Right ventricle myocardium superior (tissue), 1 donor: Measurements from ENCODE around the gene PGRMC2. TPM values are rescaled to one million over a fixed set of nuclear protein-coding genes. Genes with fewer than 3 reads are reported as not detected.
"Not testable (repeated sequence)": the region's sequence is repeated elsewhere in the genome, so short reads cannot be mapped to it uniquely, and the experiment has no call there.

Source experiments
- ATAC-seq: fragments of 200-7000 bp; cut with Tn5 transposase; one replicate; pipeline ENCODE4 v1.9.1; 2020; ENCODE audit warnings: mild to moderate bottlenecking; ENCODE audit not compliant: poor library complexity
- DNase-seq: peaks from one replicate; pipeline ENCODE4 v3.0.0-alpha.2; 2020
- intact Hi-C: fragments of 100-400 bp; cut with DNase I; formaldehyde crosslinking; loops from one replicate; pipeline ENCODE4 v1.11.2; 2022
- total RNA-seq: library from RNA; stranded (reverse); fragmentation: NEBNext Ultra II Directional; extraction: Animal tissue kit (Norgen Biotek cat#: 25700); gene quantifications from one replicate; pipeline ENCODE4 v1.2.1, GENCODE V29; 2021
- donor health status: DM: no; HTN: yes; CAD: no; lungs with severe emphysema.

PGRMC2 gene
- total RNA-seq, 1 donor from 2014 or later: 58.4 TPM

DNA sequence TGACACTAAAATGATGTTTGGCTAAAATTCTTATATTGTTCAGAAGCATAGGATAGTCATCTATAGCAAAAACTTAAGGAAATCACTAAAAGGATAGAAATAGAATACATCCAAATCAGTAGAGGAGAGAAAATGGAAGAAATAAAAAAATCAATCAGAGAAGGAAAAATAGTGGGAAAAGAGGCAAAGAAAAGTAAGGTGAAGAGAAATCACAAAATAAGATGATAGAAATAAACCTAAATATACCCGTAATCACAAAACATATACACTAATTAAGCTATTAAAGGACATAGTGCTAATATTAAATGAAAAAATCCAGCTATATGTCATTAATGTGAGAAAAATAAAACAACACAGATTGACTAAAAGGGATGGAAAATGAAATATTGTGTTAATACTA, 6.3 kb downstream of the PGRMC2 start:
- DNase-seq (no peak), ATAC-seq (no peak)
- intact Hi-C loops: no loop called here

DNA sequence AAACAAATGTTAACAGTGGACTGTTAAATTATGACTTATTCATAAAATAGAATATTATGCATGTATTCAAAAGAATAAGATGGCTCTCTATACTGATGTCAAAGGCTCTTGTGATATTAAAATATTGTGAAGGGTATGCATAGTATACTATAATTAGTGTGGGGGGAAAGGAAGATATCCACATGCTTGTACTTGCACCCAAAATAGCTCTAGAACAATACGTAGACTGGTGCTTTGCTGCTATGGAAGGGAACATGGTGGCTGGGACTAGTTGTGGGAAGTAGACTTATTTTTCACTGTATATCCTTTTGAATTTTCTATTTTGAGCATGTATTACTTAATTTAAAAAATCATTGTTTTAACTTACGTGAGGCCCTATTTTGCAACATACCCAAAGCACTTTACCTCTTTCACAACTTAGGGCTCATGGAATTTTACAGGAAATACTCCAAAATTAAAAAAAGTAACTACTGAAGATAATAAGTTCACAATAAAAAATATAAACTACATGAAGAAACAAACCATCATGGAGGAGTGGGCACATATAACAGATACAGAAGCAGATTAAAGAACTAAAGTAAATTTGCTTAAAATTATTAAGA, 7.9 kb downstream of the PGRMC2 start:
- DNase-seq: no peak
- intact Hi-C loops: no loop called here
- ATAC-seq: peak; percentile 55

DNA sequence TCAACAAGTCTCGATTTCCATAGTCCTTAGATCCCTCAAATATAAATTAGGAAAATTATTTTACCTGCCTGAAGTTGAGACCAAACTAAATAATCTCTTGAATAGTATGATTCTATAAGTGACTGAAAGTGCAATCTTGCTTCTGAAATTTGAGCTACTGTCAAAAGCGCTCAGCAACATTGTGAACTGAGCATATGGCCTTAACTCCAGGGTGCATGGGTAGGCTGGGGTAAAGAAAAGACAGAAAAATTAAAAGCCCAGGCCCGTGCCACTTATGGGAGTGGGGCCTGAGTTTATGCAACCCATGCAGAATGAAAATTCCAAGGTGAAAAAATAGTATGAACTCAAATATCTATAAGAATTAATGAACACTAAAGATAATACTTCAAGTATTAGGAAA, 9.8 kb downstream of the PGRMC2 start:
- intact Hi-C loops: no loop called here
- ATAC-seq (no peak), DNase-seq (no peak)

DNA sequence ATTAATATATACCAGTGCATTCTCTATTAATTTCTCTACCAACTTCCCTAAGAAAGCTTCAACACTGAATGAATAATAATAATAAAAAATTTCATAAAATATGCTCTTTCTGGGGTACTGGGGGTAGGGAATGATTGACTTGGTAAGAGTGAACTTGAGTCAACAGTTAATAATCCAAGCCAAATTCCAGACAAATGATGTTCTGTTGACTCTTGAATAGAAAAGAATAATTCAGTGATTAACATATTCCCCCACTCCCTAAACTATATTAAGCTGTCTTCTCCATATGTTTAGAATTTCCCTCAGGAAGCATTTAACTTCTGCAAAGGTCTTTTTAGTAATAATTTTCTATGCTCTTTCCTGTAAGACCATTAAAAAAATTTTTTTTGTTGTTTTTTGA, 12.3 kb downstream of the PGRMC2 start:
- no peak for ATAC-seq
- DNase-seq: no peak
- intact Hi-C loops: no loop called here

DNA sequence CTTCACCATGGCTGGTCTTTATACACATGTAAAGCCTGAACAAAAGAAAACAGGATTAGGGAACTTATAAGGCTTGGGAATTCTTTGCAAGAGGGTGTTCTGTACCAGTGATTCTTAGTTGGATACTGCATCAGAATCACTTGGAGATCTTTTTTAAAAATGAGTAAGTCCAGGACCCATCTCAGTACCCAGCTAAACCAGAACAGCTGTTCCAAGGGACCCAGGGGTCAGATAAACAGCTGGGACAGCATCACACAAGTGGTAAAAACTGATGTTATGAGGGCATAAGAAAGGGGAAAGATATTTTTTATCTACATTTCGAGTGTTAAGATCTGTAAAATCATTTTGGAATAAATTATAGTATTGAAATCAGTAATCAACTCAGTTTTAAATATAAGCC, 16.1 kb downstream of the PGRMC2 start:
- intact Hi-C loops: no loop called here
- ATAC-seq: no peak
- DNase-seq: no peak

DNA sequence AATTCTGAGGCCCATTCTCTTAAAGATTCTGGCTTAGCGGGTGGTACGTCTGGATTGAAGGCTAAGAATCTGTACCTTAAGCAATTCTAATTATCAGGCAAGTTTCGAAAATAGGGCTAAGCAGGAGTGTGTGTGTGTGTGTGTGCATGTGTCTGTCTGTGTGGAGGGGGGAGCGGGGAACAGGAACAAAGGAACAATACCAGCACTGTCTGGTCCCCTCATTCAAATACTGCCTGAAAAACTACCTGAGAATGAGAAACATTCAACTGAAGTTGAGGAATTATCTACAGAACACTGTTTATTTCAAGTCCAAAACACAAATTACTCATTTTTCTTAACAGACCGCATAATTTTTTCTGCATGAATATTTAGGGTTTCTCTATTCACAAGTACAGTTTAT, 18.6 kb downstream of the PGRMC2 start:
- DNase-seq (no peak), ATAC-seq (no peak)
- intact Hi-C loops: no loop called here

DNA sequence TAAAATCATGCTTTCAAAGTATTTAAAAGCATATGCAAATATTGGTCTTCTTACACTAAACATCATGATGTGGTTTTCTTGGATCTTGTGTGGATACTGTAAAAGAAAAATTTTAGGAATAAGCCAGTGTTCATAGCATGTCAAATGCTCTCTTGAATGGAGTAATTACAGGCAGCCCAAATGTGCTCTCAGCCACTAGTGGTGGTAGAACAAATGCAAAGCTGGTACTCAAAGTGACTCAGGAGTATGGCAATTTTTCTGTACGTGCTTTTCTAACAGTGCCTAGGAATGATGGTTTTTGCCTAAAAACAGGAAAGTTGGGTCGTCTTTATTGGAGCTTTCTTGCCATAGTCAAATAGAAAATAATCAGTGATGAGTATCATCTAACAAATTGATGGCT, 19.9 kb downstream of the PGRMC2 start:
- DNase-seq (no peak), ATAC-seq (no peak)
- intact Hi-C loops: no loop called here

DNA sequence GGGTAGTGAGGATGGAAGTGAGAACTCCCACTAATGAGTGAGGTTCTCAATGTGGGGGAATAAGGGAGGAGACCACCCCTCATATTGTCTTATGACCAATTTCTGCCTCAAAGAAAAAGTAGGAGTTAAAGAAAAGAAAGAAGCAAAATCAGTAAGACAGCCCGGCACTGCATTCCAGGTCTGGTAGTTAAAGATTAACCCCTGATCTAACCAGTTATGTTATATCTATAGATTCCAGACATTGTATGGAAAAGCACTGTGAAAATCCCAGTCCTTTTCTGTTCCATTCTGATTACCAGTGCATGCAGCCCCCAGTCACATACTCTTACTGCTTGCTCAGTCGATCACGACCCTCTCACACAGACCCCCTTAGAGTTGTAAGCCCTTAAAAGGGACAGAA, 20.4 kb downstream of the PGRMC2 start:
- intact Hi-C loops, ATAC-seq, DNase-seq: not testable (repeated sequence)

DNA sequence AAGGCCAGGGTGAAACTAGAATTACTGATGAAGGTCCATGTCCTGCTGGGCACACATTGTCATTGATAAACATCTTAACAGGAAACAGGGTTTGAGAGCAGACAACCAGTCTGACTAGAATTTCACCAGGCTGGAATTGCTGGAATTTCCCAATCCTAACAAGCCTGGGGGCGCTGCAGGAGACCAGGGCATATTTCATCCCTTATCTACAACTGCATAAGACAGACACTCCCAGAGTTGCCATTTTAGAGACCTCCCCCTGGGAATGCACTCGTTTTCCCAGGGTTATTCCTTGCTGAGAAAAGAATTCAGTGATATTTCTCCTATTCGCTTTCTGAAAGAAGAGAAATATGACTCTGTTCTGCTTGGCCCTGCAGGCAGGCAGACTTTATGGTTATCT, 22.1 kb downstream of the PGRMC2 start:
- ATAC-seq, intact Hi-C loops: not testable (repeated sequence)

DNA sequence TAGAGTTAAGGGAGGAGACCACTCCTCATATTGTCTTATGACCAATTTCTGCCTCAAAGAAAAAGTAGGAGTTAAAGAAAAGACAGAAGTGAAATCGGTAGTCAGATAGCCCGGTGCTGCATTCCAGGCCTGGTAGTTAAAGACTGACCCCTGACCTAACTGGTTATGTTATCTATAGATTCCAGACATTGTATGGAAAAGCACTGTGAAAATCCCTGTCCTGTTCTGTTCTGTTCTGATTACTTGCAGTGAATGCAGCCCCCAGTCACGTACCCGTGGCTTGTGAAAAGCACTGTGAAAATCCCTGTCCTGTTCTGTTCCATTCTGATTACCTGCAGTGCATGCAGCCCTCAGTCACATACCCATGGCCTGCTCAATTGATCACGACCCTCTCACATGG, 27.7 kb downstream of the PGRMC2 start:
- ATAC-seq, intact Hi-C loops, DNase-seq: not testable (repeated sequence)

More for the DNA sequence above, 22.1 kb downstream of the PGRMC2 start:
- DNase-seq: not testable (repeated sequence)

DNA sequence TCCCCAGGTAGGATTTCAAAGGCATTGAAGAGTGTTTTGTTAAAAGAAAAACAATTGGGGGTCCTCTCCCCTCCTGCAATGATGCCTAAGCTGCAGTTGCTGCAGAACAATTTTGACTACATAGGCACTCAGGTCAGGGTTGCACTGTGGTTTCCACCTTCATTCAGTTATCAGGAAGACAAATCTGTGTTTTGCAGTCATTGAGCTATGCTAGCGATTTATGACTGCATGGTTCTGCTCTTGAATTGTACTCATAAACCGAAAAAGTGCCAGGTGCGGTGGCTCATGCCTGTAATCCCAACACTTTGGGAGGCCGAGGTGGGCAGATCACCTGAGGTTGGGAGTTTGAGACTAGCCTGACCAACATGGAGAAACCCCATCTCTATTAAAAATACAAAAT, 29.4 kb downstream of the PGRMC2 start:
- ATAC-seq, intact Hi-C loops: not testable (repeated sequence)

DNA sequence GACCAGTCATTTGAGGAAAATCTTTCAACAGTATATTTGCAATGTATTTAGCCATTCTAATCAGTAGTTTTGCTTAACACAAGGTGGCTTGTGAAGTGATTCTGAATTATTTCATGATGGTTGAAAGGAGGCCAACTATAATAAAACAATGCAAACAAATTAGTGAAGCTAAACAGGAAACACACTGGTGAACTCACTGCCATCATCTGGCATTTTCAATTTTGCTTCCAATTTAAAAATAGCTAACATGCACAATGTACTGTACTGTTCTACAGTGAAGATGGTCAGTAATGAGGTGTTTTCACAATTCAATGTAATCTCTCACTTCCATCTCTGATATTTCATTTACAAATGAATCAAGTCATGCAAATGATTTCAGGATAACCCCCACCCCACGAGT, 31.1 kb downstream of the PGRMC2 start:
- intact Hi-C loops: no loop called here
- DNase-seq: no peak
- no peak for ATAC-seq

More for the DNA sequence above, 29.4 kb downstream of the PGRMC2 start:
- not testable (repeated sequence) for DNase-seq

DNA sequence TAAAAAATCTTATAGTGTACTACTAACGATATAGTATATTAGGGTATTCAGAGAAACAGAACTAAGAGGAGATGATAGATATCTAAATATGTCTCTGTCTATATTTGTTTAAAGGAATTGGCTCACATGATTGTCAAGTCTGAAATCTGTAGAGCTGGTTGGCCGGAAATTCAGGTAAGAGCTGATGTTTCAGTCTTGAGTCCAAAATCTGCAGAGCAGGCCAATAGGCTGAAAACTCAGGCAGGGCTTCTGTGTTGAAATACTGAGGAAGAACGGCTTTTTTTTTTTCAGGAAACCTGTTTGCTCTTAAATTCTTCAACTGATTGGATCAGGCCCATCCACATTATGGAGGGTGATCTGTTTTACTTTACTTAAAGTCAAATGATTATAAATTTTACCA, 31.7 kb downstream of the PGRMC2 start:
- ATAC-seq (no peak), DNase-seq (no peak)
- intact Hi-C loops: no loop called here

DNA sequence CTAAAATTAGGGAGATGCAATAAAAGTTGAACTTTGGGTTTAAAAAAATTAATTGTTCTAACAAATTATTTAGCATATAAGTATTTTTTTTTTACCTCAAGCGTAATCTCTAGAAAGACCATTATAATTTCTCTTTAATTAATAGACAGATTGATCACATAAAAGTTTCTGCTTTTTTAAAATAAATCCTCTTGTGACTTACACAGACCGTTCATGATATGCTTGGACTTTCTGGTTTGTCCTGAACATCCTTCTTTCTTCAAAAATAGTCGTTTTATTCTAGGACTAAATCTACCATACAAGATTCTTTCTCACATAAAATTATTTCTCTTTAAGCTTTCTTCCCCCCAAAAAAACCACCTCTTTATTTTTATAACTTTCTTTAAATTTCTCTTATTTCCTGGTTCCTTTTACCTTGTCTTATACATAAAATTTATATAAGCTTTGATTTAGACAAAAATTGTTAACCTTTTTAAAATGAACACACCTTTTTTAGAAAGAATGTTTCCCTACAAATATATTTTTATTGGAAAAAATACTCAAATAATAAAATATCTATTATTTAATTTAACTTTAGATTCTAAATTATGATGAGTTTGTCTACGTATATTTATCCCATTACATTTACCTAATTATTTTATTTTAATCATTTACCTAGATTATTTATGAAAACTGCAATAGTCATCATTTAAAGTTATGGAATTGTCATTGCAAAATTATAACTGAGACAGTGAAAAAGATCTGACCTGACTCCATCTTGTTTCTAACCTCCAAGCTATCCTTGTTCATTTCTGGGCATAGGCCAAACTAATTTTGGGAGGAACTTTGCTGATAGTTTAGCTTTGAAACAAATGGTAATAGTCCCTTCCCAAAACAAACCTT, 37.6 kb downstream of the PGRMC2 start:
- DNase-seq (no peak), ATAC-seq (no peak)

DNA sequence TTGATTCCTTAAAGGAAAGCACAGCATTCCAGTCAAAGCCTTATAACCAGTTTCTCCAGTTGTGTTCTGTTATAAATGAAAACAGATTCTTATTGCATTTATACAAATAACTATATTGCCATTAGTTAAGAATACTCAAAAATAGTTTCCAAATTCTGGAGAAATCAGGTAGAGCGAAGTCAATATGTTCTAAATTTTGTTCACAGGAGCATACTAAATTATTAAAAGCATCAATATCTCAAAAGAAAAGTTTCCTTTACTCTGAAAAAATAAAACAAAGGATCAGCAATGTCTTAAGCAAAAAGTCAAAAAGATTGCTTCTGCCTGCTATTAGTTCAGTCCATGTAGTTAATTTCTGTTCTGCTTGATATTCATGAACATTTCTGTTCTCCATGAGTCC, 39.7 kb downstream of the PGRMC2 start:
- no peak for DNase-seq
- no peak for ATAC-seq
- intact Hi-C loops: no loop called here

More for the DNA sequence above, 37.6 kb downstream of the PGRMC2 start:
- intact Hi-C loops: no loop called here

DNA sequence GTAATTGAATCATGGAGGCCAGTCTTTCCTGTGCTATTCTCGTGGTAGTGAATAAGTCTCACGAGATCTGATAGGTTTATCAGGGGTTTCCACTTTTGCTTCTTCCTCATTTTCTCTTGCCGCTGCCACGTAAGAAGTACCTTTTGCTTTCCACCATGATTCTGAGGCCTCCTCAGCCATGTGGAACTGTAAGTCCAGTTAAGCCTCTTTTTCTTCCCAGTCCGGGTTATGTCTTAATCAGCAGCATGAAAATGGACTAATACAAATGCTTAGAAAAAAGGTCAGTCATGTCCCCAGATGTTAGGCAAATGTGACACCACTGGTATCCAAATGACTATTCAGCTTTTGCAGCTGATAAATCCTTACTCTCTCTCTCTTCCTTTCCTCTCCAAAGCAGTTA, 42.2 kb downstream of the PGRMC2 start:
- DNase-seq, ATAC-seq, intact Hi-C loops: not testable (repeated sequence)

DNA sequence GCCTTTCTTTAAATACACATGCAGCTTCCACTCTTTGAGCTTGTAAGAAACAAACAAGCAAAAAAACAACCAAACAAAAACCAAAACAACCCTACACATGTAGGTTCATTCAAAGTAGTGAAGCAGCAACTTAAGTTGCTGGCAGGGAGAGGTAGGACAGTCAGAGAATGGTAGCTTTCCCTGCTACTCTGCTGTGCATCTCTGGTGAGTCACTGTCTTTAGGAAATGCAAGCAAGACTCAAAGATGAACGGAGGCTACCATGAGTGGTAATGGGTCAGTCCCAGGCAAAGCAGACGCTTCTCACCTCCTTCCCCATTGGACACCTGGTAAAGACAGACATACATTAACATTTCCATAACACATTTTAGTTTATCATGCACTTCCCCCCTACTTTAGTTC, 43.2 kb downstream of the PGRMC2 start:
- intact Hi-C loops: no loop called here
- no peak for ATAC-seq

DNA sequence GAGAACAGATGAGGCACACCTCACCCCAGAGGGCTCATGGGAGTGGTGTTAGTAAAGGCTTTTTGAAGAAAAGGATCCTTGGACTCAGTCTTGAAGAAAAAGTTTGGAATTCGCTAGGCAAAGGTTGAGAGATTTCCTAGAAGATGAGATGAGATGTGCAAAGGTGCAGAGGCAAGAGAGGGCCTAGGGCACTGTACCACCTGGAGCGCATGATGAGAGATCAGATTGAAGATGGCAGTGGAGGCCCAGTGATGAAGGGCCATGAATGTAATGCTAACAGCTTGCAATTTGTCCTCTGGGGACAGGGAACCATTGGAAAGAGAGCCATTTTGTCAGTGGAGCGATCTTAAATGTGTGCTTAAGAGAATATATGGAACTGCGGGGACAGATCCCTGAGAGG, 45.0 kb downstream of the PGRMC2 start:
- DNase-seq: no peak
- no peak for ATAC-seq
- intact Hi-C loops: no loop called here

More for the DNA sequence above, 43.2 kb downstream of the PGRMC2 start:
- DNase-seq: no peak

DNA sequence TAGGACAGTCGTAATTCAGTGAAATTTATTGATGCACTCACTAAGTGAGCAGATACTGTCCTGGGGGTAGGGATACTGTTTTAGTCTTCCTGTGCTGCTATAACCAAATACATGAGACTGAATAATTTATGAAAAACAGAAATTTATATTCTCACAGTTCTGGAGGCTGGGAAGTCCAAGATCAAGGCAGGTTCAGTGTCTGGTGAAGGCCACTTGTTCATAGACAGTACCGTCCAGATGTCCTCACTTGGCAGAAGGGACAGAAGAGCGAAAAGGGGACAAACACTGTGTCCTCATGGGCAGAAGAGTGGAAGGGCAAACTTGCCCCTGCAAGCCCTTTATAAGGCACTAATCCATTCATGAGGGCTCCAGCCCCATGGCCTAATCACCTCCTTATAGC, 45.6 kb downstream of the PGRMC2 start:
- ATAC-seq (no peak), DNase-seq (no peak)
- intact Hi-C loops: no loop called here

DNA sequence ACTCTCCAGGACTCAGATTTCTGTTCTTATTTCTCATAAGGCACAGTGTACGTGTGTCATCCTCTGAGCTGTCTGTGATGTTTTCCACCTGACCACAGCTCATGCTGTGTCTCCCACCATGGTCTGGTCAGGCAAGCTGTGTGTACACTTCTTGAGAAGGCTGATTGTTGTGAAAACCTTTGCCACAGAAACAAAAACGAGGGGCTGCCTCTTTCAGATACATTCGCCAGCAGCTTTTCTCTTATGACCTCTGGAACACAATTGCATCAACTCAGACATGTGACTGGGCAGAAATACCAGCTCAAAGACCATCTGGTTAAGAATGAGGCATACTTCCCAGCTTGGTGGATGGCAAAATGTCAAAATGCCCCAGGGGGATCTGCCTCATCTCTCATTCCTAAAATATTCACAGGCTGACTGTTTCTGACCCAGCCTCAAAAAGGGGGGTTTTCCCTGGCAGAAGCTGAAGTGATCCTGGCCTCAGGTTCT, 46.1 kb downstream of the PGRMC2 start:
- DNase-seq (no peak), ATAC-seq (no peak)
- intact Hi-C loops: no loop called here
